Measurements from ENCODE around the gene PRSS21. TPM values are rescaled to one million over a fixed set of nuclear protein-coding genes. Genes with fewer than 3 reads are reported as not detected.

Gene PRSS21
- total and polyA plus RNA-seq, 4 experiments from 2014 or later = 0.96 to 11.5 (median 4.4) TPM

- Histone ChIP-seq H3K27me3 (ENCODE audit: insufficient read depth, low read length) (no peaks in the 10 kb centered on the region), H3K36me3 (ENCODE audit: insufficient read depth, low read length) (no peaks in the 10 kb centered on the region), H3K9me3 (ENCODE audit: control insufficient read depth in 1 of 2, low read length in 2 of 2) (no peaks in the 10 kb centered on the region), H3K4me1 (ENCODE audit: insufficient read depth, low read length) (peaks cover 35% of the 10 kb centered on the region), H3K27ac (ENCODE audit: low read depth, low read length) (peak overlapping the region; percentile 38), H3K4me3 (ENCODE audit: low read length in 2 of 2) (peak overlapping the region in 1 of 2 donors; percentile 36)
- Mint-ChIP-seq H3K36me3 (no peaks in the 10 kb centered on the region), H3K27me3 (peaks cover 0 to 7% of the 10 kb centered on the region in 2 donors), H3K9me3 (peaks cover 0 to 4% (median 0%) of the 10 kb centered on the region in 8 donors), H3K4me1 (peaks cover 19 to 82% (median 39%) of the 10 kb centered on the region in 4 donors), H3K4me3 (peak overlapping the region in 4 of 8 donors; percentile 31 to 76 (median 54)), H3K27ac (peak overlapping the region; percentile 52 to 98 (median 94))
- POLR2A ChIA-PET (ENCODE audit: partially characterized antibody) = interaction anchor here (2.4 kb wide), 1 partner anchor 26 kb away, joined by 16 read pairs; no protein-coding TSS in a partner anchor
- DNase-seq = no peak
- CTCF ChIA-PET (ENCODE audit: partially characterized antibody) = interaction anchor here (0.6 to 2.6 kb wide), 5 partner anchors 13 to 221 kb away, joined by 3 to 15 read pairs (median 3); no protein-coding TSS in a partner anchor
- intact Hi-C loops (cut with micrococcal nuclease) = no loop called here
Measured at GRCh38 chr16:2841606-2842339, 24.7 kb downstream of the PRSS21 start.

GRCh38 chr16:2842340-2843000 is 25.4 kb downstream of the PRSS21 start:
- Histone ChIP-seq H3K4me1 (ENCODE audit: insufficient read depth, low read length) (peaks cover 35% of the 10 kb centered on the region), H3K9me3 (ENCODE audit: control insufficient read depth in 1 of 2, low read length in 2 of 2) (no peaks in the 10 kb centered on the region), H3K4me3 (ENCODE audit: low read length in 2 of 2) (peak overlapping the region in 1 of 2 donors; percentile 36), H3K36me3 (ENCODE audit: insufficient read depth, low read length) (no peaks in the 10 kb centered on the region), H3K27me3 (ENCODE audit: insufficient read depth, low read length) (no peaks in the 10 kb centered on the region), H3K27ac (ENCODE audit: low read depth, low read length) (peak overlapping the region; percentile 38)
- Mint-ChIP-seq H3K27ac (peak overlapping the region; percentile 52 to 98 (median 94)), H3K4me1 (peaks cover 19 to 81% (median 35%) of the 10 kb centered on the region in 4 donors), H3K4me3 (peak overlapping the region in 7 of 8 donors; percentile 26 to 76 (median 54)), H3K27me3 (peaks cover 0 to under 1% of the 10 kb centered on the region in 2 donors), H3K9me3 (peaks cover 0 to 4% (median 0%) of the 10 kb centered on the region in 8 donors), H3K36me3 (no peaks in the 10 kb centered on the region)
- CTCF ChIA-PET (ENCODE audit: partially characterized antibody) = interaction anchor here (0.7 to 2.6 kb wide), 4 partner anchors 12 to 28 kb away, joined by 3 to 15 read pairs (median 3); no protein-coding TSS in a partner anchor
- intact Hi-C loops (cut with micrococcal nuclease) = no loop called here
- DNase-seq = peak; percentile 56 to 65 (median 61)
- POLR2A ChIA-PET (ENCODE audit: partially characterized antibody) = interaction anchor here (2.4 kb wide), 1 partner anchor 26 kb away, joined by 16 read pairs; no protein-coding TSS in a partner anchor

DNA sequence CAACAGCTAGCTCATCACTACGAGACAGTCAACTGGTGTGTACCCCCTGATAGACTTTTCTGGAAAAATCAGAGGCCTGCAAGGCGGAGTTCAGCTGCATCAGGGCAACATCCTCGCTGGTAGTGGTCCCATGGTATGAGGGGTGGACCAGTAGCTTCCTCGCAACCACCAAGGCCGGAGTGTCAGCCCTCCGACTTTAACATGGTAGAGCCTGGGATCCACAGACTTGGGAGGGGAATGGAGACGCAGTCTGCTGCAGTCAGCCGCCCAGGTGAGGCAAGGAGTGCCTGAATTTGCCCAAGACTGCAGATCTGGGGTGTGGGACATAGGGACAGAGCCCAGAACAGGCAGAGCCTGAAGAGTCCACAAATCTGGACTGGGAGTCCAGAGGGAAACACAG is 26.5 kb downstream of the PRSS21 start:
- intact Hi-C loops (cut with micrococcal nuclease) = no loop called here
- H3K27me3 Mint-ChIP-seq = no peaks in the 10 kb centered on the region
- no peak overlapping the region for H3K4me3 ChIP-seq (ENCODE audit: low read length in 2 of 2)
- POLR2A ChIA-PET (ENCODE audit: partially characterized antibody) = interaction anchor here (2.4 kb wide), 1 partner anchor 24 kb away, joined by 16 read pairs; no protein-coding TSS in a partner anchor
- DNase-seq = no peak
- no peaks in the 10 kb centered on the region for H3K36me3 ChIP-seq (ENCODE audit: insufficient read depth, low read length)
- peaks cover 0 to 4% (median 0%) of the 10 kb centered on the region in 8 donors for H3K9me3 Mint-ChIP-seq
- peaks cover 13 to 76% (median 31%) of the 10 kb centered on the region in 4 donors for H3K4me1 Mint-ChIP-seq
- CTCF ChIA-PET (ENCODE audit: partially characterized antibody) = interaction anchor here (2.6 kb wide), 1 partner anchor 25 kb away, joined by 15 read pairs; no protein-coding TSS in a partner anchor
- no peak overlapping the region for H3K27ac ChIP-seq (ENCODE audit: low read depth, low read length)
- peak overlapping the region in 6 of 7 donors; percentile 9 to 76 (median 58) for H3K27ac Mint-ChIP-seq
- no peaks in the 10 kb centered on the region for H3K36me3 Mint-ChIP-seq
- H3K9me3 ChIP-seq (ENCODE audit: control insufficient read depth in 1 of 2, low read length in 2 of 2) = no peaks in the 10 kb centered on the region
- no peaks in the 10 kb centered on the region for H3K27me3 ChIP-seq (ENCODE audit: insufficient read depth, low read length)
- H3K4me1 ChIP-seq (ENCODE audit: insufficient read depth, low read length) = peaks cover 35% of the 10 kb centered on the region
- no peak overlapping the region for H3K4me3 Mint-ChIP-seq

DNA sequence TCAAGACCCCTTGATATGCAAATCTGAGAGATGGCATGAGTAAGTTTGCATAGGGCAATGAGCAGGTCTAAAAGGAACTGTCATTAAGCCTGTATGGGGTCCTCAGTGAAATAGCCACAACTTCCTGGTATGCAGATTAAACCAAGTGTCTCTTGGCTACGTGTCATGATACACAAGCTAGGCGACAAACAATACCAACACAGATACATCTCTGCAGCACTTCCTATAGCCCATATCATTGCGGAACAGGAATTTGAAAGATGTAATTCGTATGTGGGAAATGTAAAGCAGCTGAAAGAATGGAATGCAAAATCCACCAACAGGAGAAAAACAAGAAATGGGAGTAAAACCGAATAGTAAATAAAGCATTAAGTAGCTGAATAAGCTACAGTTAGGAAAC is 28.1 kb downstream of the PRSS21 start:
- CTCF ChIA-PET (ENCODE audit: partially characterized antibody) = no interaction called here
- H3K36me3 ChIP-seq (ENCODE audit: insufficient read depth, low read length) = no peaks in the 10 kb centered on the region
- intact Hi-C loops (cut with micrococcal nuclease) = no loop called here
- POLR2A ChIA-PET (ENCODE audit: partially characterized antibody) = interaction anchor here (1.7 kb wide), 1 partner anchor 67 kb away, joined by 8 read pairs; no protein-coding TSS in a partner anchor
- Mint-ChIP-seq H3K9me3 (peaks cover 0 to 4% (median 0%) of the 10 kb centered on the region in 8 donors), H3K4me3 (peak overlapping the region in 1 of 8 donors; percentile 22), H3K36me3 (no peaks in the 10 kb centered on the region), H3K27ac (peak overlapping the region in 5 of 7 donors; percentile 36 to 83 (median 56)), H3K4me1 (peaks cover 11 to 60% (median 27%) of the 10 kb centered on the region in 4 donors), H3K27me3 (peaks cover 3 to 6% of the 10 kb centered on the region in 2 donors)
- no peak for DNase-seq
- no peak overlapping the region for H3K27ac ChIP-seq (ENCODE audit: low read depth, low read length)
- no peak overlapping the region for H3K4me3 ChIP-seq (ENCODE audit: low read length in 2 of 2)
- no peaks in the 10 kb centered on the region for H3K27me3 ChIP-seq (ENCODE audit: insufficient read depth, low read length)
- H3K4me1 ChIP-seq (ENCODE audit: insufficient read depth, low read length) = peaks cover 27% of the 10 kb centered on the region
- H3K9me3 ChIP-seq (ENCODE audit: control insufficient read depth in 1 of 2, low read length in 2 of 2) = no peaks in the 10 kb centered on the region

DNA sequence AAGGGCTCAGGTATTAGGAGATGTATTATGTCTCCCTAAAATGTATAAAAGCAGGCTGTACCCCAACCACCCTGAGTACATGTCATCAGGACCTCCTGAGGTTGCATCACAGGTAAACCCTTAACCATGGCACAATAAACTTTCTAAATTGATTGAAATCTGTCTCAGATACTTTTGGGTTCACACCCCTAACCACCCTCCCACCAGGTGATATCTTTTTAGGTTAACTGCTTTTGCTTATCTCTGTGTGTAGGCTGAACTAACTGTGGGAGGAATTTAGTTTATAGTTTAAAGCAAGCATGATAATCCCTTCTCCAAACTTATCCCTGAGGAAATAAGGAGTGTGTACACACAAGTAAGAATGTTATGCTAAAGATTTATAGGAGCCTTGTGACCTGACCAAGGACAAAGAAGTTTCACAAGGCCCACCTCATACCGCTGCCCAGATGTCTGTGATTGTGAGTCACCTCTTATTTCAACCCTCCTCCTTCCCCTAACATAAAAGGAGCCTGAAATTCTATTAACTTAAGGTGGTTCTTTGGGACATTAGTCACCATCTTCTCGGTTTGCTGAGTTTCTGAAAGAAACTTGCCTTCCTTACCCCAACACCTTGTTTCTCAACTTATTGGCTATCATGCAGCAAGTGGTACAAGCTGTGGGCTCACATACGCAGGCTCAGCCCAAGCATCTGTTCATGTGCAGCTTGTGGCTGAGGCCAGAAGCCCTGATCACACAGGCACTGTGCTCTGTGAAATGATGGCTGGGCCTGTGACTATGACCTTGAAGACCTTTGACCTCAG is 29.7 kb downstream of the PRSS21 start:
- no peak for DNase-seq
- CTCF ChIA-PET (ENCODE audit: partially characterized antibody) = interaction anchor here (0.6 kb wide), 1 partner anchor 500 kb away, joined by 3 read pairs; no protein-coding TSS in a partner anchor
- intact Hi-C loops (cut with micrococcal nuclease) = no loop called here

DNA sequence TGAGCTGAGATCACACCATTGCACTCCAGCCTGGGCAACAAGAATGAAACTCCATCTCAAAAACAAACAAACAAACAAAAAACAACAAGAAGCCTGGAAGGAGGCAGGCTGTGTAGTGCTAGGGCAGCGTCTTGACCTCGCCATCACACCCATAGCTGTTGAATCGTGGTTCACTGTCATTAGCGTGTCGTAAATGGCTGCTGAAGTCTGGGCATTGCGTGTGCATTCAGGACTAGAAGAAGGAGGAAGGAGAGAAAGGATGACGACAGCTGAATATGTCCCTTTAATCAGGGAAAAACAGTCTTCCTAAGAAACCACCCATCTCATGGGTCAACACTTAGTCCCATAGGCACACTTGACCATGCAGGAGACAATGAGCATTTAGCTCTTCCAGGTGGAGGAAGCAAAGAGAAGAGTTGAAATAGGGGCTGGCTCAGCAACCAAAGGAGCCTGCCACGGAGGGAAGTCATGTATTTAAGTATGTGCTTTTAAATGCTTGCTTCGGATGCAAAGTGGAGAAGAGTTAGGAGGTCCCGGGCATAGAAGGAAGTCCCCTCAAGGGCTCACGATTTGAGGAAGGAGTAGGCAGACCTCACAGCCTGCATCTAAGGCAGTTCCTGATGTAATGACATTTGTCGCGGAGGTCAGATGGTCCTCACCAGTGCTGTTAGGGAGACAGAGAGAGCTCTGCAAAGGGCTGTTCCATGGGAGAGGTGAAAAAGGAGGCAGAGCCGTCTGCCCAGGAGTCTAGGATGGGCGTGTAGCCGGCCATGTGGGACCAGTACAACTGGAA is 32.1 kb downstream of the PRSS21 start:
- Histone ChIP-seq H3K4me1 (ENCODE audit: insufficient read depth, low read length) (no peaks in the 10 kb centered on the region), H3K27me3 (ENCODE audit: insufficient read depth, low read length) (no peaks in the 10 kb centered on the region), H3K9me3 (ENCODE audit: control insufficient read depth in 1 of 2, low read length in 2 of 2) (no peaks in the 10 kb centered on the region), H3K27ac (ENCODE audit: low read depth, low read length) (no peak overlapping the region), H3K36me3 (ENCODE audit: insufficient read depth, low read length) (no peaks in the 10 kb centered on the region), H3K4me3 (ENCODE audit: low read length in 2 of 2) (no peak overlapping the region)
- peaks cover 0 to under 1% of the 10 kb centered on the region in 2 donors for H3K36me3 Mint-ChIP-seq
- ChIA-PET CTCF (ENCODE audit: partially characterized antibody) (interaction anchor here (1.5 kb wide), 1 partner anchor 19 kb away, joined by 4 read pairs; no protein-coding TSS in a partner anchor), POLR2A (ENCODE audit: partially characterized antibody) (no interaction called here)
- H3K27me3 Mint-ChIP-seq = peaks cover 3 to 6% of the 10 kb centered on the region in 2 donors
- H3K9me3 Mint-ChIP-seq = peaks cover 0 to 4% (median 3%) of the 10 kb centered on the region in 8 donors
- DNase-seq = no peak
- H3K4me3 Mint-ChIP-seq = no peak overlapping the region
- no peak overlapping the region for H3K27ac Mint-ChIP-seq
- peaks cover 4 to 27% (median 7%) of the 10 kb centered on the region in 4 donors for H3K4me1 Mint-ChIP-seq
- intact Hi-C loops (cut with micrococcal nuclease) = no loop called here

More for the DNA sequence above, 29.7 kb downstream of the PRSS21 start:
- H3K27me3 ChIP-seq (ENCODE audit: insufficient read depth, low read length) = no peaks in the 10 kb centered on the region
- Mint-ChIP-seq H3K36me3 (no peaks in the 10 kb centered on the region), H3K27ac (peak overlapping the region in 6 of 7 donors; percentile 7 to 72 (median 26)), H3K4me1 (peaks cover 6 to 48% (median 21%) of the 10 kb centered on the region in 4 donors), H3K4me3 (peak overlapping the region in 1 of 8 donors; percentile 17), H3K27me3 (peaks cover 3 to 6% of the 10 kb centered on the region in 2 donors), H3K9me3 (peaks cover 0 to 4% (median 0%) of the 10 kb centered on the region in 8 donors)
- no peak overlapping the region for H3K4me3 ChIP-seq (ENCODE audit: low read length in 2 of 2)
- peaks cover 11% of the 10 kb centered on the region for H3K4me1 ChIP-seq (ENCODE audit: insufficient read depth, low read length)
- no peak overlapping the region for H3K27ac ChIP-seq (ENCODE audit: low read depth, low read length)
- POLR2A ChIA-PET (ENCODE audit: partially characterized antibody) = no interaction called here
- H3K9me3 ChIP-seq (ENCODE audit: control insufficient read depth in 1 of 2, low read length in 2 of 2) = no peaks in the 10 kb centered on the region
- H3K36me3 ChIP-seq (ENCODE audit: insufficient read depth, low read length) = no peaks in the 10 kb centered on the region
